ENCODE results near the gene TENT5C.

- no peak for TF ChIP-seq SP1 (IDR thresholded peaks at IDR 0.05)
- TF ChIP-seq ZNF384 (IDR thresholded peaks at IDR 0.05), result no peak
- TF ChIP-seq SUZ12 (IDR thresholded peaks at IDR 0.05), result no peak
- TF ChIP-seq LEF1 (IDR thresholded peaks at IDR 0.05; ENCODE audit: borderline replicate concordance), result no peak
- TF ChIP-seq ARNT (IDR thresholded peaks at IDR 0.05), result no peak
- no peak for TF ChIP-seq FOXM1 (IDR thresholded peaks at IDR 0.05; ENCODE audit: borderline replicate concordance)
Measured at GRCh38 chr1:117569856-117570255, 36.0 kb upstream of the TENT5C start.

All from HEK293T (cell line).